Stimulated activated naive CD8-positive, alpha-beta T cell treated with anti-CD3 and anti-CD28 coated beads, Interleukin-15, Interleukin-2, amounts not matched to agents 100 ng/mL and 50 ng/mL, for 24 hours (primary cell): Measurements from ENCODE around the gene CCDC106.
A peak's percentile ranks its signal among the peaks of the same experiment; 100 is the strongest.

Experiments
- H3K27ac Mint-ChIP-seq: one replicate; pipeline ENCODE4 v1.8.0; 2021; ENCODE audit warnings: mild to moderate bottlenecking, mixed read lengths
- H3K27me3 Mint-ChIP-seq: one replicate; pipeline ENCODE4 v1.8.0; 2021; ENCODE audit warnings: mixed read lengths
- H3K36me3 Mint-ChIP-seq: one replicate; pipeline ENCODE4 v1.8.0; 2021; ENCODE audit warnings: low read depth, mixed read lengths
- H3K4me1 Mint-ChIP-seq: one replicate; pipeline ENCODE4 v1.8.0; 2021; ENCODE audit warnings: low read depth, mixed read lengths
- H3K4me3 Mint-ChIP-seq: one replicate; pipeline ENCODE4 v1.8.0; 2021; ENCODE audit warnings: mild to moderate bottlenecking, mixed read lengths
- H3K9me3 Mint-ChIP-seq: one replicate; pipeline ENCODE4 v1.8.0; 2021; ENCODE audit warnings: mixed read lengths

CCDC106 gene

DNA sequence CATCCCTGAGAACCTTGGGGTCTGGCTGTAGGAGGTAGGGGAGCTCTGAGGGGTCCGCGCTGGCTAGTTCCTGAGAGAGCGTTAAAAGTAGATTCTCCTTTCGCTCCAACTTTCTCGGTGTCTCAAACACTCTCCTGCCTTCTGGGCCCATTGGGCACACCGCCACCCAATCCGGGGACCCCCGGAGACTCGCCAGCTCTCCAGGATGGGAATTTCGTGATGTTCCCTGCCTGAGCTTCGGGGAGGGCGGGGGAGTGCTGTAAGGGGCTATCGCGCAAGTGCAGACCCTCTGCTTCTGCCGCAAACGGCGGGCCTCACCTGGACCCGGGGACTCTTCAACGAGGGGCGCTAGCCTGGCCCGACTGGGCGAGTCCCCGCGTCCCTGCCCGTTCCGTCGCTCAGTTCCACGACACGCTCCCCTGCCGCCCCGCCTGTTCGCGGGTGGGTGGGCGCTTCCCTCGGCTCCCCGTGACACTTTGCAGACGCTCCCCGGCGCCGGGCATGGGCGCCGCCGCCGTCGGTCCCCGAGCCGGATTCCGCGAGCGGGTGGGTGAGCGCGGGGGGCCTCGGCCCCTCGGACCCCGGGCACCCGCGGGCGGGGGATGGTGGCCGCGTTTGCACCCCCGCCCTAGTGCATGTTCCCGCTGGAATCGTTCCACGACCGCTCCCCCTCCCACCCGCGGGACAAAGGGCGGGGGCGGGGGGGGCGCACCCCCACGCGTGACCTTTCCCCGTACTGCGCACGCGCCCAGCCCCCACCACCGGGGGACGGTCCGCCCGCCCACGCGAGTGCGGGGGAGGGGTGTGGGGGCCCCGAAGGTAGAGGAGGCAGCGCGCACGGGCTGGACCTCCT lies at the start of gene CCDC106:
Gene CCDC106 (plus strand): TSS at position 481 of the 853 bp plus-strand sequence. CDS start 835 bp downstream, outside the sequence.
- no peaks in the 10 kb centered on the region for H3K27me3 Mint-ChIP-seq
- no peaks in the 10 kb centered on the region for H3K9me3 Mint-ChIP-seq
- peaks cover 70% of the 10 kb centered on the region for H3K4me1 Mint-ChIP-seq
- peaks cover 29% of the 10 kb centered on the region for H3K36me3 Mint-ChIP-seq
- peak within 1 kb of the TSS; percentile 86 for H3K27ac Mint-ChIP-seq
- peak within 1 kb of the TSS; percentile 84 for H3K4me3 Mint-ChIP-seq

DNA sequence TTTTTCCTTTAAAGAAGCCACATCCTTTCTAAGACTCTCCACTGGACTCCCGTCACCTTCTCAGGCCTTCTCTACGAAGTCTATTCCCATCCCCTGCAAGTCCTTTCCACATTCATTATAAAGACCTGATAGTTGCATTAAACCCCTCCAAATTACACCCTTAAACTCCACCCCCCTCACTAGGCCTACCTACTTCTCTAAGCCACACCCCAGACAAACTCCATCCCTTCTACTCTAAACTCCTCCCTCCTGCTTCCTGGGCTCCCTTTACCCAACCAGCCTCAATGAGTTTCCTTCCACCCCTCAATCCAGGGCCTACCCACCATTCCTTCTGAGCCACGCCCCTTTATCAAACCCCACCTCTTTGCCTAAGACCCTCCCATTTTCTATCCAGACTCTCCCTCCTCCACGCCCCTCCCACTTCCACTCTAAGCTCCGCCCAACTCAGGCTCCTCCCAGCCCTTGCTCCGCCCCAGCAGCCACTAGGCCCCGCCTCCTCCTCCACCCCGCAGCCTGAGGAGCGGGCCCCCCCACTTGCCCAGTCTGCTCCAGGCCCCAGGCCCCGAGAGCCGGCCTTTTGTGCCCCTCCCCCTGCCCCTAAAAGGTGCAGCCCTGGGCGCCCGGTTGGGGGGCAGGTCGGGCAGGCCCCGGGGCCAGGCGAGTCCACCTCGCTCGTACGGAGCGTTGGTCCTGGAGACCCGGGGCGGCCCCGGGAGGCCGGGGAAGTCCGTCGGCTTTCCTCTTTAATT lies 49.1 kb upstream of the CCDC106 start:
- Mint-ChIP-seq H3K27me3 (no peaks in the 10 kb centered on the region), H3K27ac (peak overlapping the region; percentile 98), H3K4me3 (peak overlapping the region; percentile 95), H3K4me1 (peaks cover 31% of the 10 kb centered on the region), H3K36me3 (peaks cover 41% of the 10 kb centered on the region), H3K9me3 (no peaks in the 10 kb centered on the region)

DNA sequence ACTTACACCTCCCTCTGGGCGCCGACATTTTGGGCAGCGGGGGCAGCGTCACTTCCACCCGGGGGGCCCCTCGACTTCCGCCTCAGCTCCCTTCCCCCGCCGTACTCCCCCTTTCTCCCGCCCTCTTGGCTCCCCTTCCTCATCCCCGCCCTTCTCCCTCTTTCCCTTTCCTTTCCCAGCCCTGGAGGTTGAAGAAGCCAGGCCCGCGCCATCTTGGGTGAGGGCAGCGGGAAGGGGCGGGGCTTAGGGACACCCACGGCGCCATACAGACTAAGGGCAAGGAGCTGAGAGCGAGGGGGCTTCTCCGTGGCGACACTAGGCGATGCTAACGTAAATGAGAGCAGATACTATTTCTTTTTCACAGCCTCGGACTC lies 48.6 kb upstream of the CCDC106 start, which contains the start of gene FIZ1:
Gene FIZ1 (minus strand): TSS at position 50 of the 374 bp plus-strand sequence. CDS start 1,652 bp downstream, outside the sequence.
- Mint-ChIP-seq H3K9me3 (no peaks in the 10 kb centered on the region), H3K4me1 (peaks cover 33% of the 10 kb centered on the region), H3K36me3 (peaks cover 41% of the 10 kb centered on the region), H3K27me3 (no peaks in the 10 kb centered on the region), H3K4me3 (peak within 1 kb of the TSS; percentile 95), H3K27ac (peak within 1 kb of the TSS; percentile 98)

DNA sequence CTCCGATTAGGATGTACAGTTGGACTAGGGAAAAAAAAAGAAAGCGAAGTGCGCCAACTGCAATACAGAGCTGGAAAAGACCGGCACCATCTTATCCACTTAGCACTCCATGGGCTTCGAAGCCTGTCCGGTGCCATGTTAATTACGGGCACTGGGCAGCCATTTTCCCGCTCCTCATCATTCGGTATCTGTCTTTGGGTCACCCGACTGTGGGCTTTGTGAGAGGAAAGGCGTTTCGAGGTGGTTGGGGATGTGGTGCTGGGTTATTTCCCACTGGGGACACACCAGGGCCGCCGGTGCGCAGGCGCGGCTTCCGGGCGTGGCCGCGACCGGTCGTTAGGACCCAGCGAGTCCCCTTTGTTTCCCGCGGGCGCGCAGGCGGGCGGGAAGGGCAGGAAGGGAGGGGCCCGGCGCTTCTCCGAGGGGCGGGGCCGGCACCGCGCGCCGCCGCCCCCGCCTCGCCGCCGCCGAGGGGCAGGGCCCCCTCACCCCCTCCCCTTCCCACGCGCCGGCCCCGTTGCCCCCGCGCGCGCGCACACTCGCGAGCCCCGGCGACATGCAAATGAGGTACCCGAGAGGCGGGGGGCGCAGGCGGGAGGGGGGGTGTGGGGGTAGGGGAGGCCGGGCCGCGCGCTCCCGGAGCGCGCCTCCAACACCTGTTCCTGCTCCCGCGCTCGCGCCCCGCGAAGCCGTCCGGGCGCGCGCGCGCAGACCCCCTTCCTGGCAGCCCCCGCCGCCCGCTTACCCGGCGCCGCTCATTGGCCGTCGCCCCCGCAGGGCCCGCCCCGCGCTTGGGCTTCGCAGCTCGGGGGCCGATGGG lies 48.0 kb upstream of the CCDC106 start, which contains the start of gene ZNF524:
Gene ZNF524 (plus strand): TSS at position 447 of the 820 bp plus-strand sequence. CDS start 1,825 bp downstream, outside the sequence.
- H3K9me3 Mint-ChIP-seq = no peaks in the 10 kb centered on the region
- peaks cover 36% of the 10 kb centered on the region for H3K36me3 Mint-ChIP-seq
- H3K4me3 Mint-ChIP-seq = peak within 1 kb of the TSS; percentile 95
- peak within 1 kb of the TSS; percentile 98 for H3K27ac Mint-ChIP-seq
- H3K4me1 Mint-ChIP-seq = peaks cover 37% of the 10 kb centered on the region
- no peaks in the 10 kb centered on the region for H3K27me3 Mint-ChIP-seq

- H3K27ac Mint-ChIP-seq = no peak overlapping the region
- no peaks in the 10 kb centered on the region for H3K27me3 Mint-ChIP-seq
- peaks cover 37% of the 10 kb centered on the region for H3K4me1 Mint-ChIP-seq
- peak overlapping the region; percentile 85 for H3K4me3 Mint-ChIP-seq
- H3K9me3 Mint-ChIP-seq = no peaks in the 10 kb centered on the region
- H3K36me3 Mint-ChIP-seq = peaks cover 30% of the 10 kb centered on the region
Measured at GRCh38 chr19:55600662-55601028, 47.4 kb upstream of the CCDC106 start.

DNA sequence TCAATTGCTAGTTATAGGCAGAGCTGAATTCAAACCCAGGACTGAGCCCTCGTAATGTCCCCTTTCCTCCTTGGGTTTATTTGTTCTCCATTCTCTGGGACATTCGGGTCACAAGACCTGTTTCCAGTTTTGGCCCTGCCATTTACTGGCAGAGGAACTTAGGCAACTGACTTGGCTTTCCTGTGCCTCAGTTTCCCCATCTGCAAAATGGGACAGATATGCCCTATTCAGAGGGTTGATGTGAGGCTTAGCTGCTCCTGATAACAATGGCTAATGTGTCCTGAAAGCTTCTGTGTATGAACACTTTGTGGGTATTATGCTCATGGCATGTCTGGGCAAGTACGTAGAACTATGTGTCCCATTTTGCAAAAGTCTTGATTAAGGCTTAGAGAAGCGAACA lies 46.9 kb upstream of the CCDC106 start:
- Mint-ChIP-seq H3K27ac (no peak overlapping the region), H3K36me3 (peaks cover 26% of the 10 kb centered on the region), H3K9me3 (no peaks in the 10 kb centered on the region), H3K27me3 (no peaks in the 10 kb centered on the region), H3K4me1 (peaks cover 41% of the 10 kb centered on the region), H3K4me3 (peak overlapping the region; percentile 85)

DNA sequence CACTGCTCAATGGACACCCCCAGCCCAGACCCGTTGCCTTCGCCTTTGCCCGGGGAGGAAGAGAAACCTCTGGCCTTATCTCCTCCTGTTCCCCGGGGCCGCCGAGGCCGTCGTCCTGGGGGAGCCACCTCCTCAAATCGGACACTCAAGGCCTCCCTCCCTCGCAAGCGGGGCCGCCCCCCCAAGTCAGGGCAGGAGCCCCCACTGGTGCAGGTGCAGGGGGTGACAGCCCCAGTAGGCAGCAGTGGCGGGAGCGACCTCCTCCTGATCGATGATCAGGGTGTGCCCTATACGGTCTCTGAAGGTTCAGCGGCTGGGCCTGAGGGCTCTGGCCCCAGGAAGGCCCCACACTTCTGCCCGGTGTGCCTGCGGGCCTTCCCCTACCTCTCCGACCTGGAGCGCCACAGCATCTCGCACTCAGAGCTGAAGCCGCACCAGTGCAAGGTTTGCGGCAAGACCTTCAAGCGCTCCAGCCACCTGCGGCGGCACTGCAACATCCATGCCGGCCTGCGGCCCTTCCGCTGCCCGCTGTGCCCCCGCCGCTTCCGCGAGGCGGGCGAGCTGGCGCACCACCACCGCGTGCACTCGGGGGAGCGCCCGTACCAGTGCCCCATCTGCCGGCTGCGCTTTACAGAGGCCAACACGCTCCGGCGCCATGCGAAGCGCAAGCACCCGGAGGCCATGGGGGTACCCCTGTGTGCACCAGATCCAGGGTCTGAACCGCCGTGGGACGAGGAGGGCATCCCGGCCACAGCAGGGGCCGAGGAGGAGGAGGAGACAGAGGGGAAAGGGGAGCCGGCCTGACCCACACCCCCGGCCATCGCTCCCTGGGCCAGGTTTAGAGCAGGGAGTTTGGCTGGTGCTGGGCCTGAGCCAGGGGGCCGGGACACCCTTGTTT lies 45.7 kb upstream of the CCDC106 start:
- H3K9me3 Mint-ChIP-seq = no peaks in the 10 kb centered on the region
- H3K27me3 Mint-ChIP-seq = no peaks in the 10 kb centered on the region
- peaks cover 49% of the 10 kb centered on the region for H3K4me1 Mint-ChIP-seq
- H3K36me3 Mint-ChIP-seq = peaks cover 25% of the 10 kb centered on the region
- no peak overlapping the region for H3K4me3 Mint-ChIP-seq
- no peak overlapping the region for H3K27ac Mint-ChIP-seq

- H3K27me3 Mint-ChIP-seq = no peaks in the 10 kb centered on the region
- H3K4me1 Mint-ChIP-seq = peaks cover 54% of the 10 kb centered on the region
- no peaks in the 10 kb centered on the region for H3K9me3 Mint-ChIP-seq
- peaks cover 26% of the 10 kb centered on the region for H3K36me3 Mint-ChIP-seq
- H3K27ac Mint-ChIP-seq = no peak overlapping the region
- H3K4me3 Mint-ChIP-seq = no peak overlapping the region
Measured at GRCh38 chr19:55603115-55603514, 44.9 kb upstream of the CCDC106 start.

DNA sequence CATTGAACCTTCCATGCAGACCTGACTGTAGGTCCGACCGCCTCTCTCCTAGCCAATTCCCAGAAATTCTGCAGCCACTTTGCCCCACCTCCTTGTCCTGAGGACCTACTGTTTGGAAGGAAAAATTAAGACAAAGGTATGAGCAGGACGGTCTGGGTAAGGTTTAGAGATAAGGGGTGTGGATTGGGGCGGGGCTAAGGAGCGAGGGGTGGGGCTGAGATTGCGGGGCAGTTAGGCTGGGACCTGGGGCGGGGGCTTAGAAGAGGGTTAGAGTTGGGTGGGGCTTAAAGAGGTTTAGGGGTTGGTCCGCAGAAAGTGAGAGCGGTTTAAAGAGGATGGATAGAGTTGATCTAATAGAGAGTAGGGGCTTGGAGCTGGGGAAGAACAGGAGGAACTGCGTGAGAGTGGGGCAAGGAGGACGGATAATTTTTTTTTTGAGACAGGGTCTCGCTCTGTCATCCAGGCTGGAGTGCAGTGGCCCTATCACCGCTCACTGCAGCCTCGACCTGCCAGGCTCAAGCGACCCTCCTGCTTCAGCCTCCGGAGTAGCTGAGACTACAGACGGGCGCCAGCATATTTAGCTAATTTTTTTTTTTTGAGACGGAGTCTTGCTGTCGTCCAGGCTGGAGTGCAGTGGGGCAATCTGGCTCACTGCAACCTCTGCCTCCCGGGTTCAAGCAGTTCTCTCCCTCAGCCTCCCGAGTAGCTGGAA lies 44.3 kb upstream of the CCDC106 start:
- Mint-ChIP-seq H3K4me1 (peaks cover 54% of the 10 kb centered on the region), H3K27ac (peak overlapping the region; percentile 28), H3K4me3 (no peak overlapping the region), H3K9me3 (no peaks in the 10 kb centered on the region), H3K36me3 (peaks cover 27% of the 10 kb centered on the region), H3K27me3 (no peaks in the 10 kb centered on the region)

- Mint-ChIP-seq H3K27me3 (no peaks in the 10 kb centered on the region), H3K36me3 (peaks cover 36% of the 10 kb centered on the region), H3K4me1 (peaks cover 61% of the 10 kb centered on the region), H3K27ac (peak overlapping the region; percentile 96), H3K4me3 (peak overlapping the region; percentile 85), H3K9me3 (no peaks in the 10 kb centered on the region)
Measured at GRCh38 chr19:55605207-55605636, 42.8 kb upstream of the CCDC106 start.

DNA sequence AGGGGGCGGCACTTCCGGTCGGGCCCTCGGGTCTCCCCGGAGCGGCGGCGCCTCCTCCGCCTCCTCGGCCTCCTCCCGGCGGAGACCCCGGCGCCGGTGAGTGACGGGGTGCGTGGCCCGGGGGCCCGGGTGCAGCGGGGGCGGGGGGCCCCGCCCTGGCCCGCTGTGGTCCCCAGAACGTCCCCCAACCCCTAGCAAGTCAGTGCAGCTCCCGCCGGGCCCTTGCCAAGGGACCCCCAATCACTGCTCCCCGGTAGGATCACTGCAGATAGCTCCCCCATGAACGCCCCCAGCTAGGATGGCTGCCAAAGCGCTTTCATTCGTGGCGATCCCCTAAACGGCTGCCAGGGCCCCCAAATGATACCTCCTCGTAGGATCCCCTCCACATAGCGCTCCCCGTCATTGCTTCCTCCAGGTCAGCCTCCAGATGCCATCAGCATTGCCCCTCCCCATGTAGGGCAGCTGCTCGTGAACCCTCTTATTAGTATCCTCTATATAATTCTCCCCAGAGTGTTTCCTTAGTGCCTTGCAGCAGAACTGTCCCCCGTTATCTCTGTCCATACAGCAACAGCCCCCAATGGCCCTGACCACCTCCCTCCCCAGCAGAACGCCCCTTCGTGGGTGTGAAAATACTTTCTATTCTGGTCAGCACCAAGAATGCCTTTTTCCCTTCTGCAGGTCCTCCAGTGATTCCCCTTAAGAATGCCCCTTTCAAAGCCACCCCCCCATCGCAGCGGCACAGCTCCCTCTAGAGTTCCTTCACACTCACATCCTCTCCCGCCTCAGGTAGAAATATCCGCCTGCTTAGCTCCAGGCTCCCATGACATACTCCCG lies 42.2 kb upstream of the CCDC106 start, which contains the start of gene ZNF865:
Gene ZNF865 (plus strand): TSS at position 11 of the 834 bp plus-strand sequence. CDS start 7,972 bp downstream, outside the sequence.
- peaks cover 64% of the 10 kb centered on the region for H3K4me1 Mint-ChIP-seq
- peak within 1 kb of the TSS; percentile 98 for H3K27ac Mint-ChIP-seq
- H3K36me3 Mint-ChIP-seq = peaks cover 36% of the 10 kb centered on the region
- H3K9me3 Mint-ChIP-seq = no peaks in the 10 kb centered on the region
- no peaks in the 10 kb centered on the region for H3K27me3 Mint-ChIP-seq
- peak within 1 kb of the TSS; percentile 95 for H3K4me3 Mint-ChIP-seq

DNA sequence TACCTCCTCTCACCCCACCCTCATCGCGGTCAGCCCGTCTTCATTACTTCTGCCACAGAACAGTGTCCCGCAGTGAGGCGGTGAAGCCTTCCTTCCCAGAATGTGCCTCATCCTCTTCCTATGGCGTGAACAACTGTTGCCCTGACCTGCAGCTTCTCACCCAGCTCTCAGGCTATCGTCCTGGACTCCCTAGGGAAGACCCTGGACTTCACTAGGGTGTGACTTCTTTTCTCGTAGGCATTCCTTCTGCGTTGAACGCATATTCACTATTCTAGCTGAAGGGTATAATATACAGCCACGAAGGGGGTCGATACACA lies 41.6 kb upstream of the CCDC106 start:
- Mint-ChIP-seq H3K27ac (peak overlapping the region; percentile 98), H3K9me3 (no peaks in the 10 kb centered on the region), H3K4me1 (peaks cover 64% of the 10 kb centered on the region), H3K27me3 (no peaks in the 10 kb centered on the region), H3K4me3 (peak overlapping the region; percentile 95), H3K36me3 (peaks cover 36% of the 10 kb centered on the region)
